Skeletal muscle satellite cell (primary cell): ENCODE results near the gene PLAGL1.

ENCODE experiments used
- H3K27me3 ChIP-seq: 2 replicates; pipeline ENCODE4 v1.7.0; 2013; ENCODE audit warnings: low read length; ENCODE audit not compliant: control insufficient read depth, insufficient read depth
- H3K36me3 ChIP-seq: 2 replicates; pipeline ENCODE4 v1.7.0; 2013; ENCODE audit warnings: mild to moderate bottlenecking, control low read depth, low read length; ENCODE audit not compliant: insufficient read depth
- H3K4me1 ChIP-seq: 2 replicates; pipeline ENCODE4 v1.7.0; 2013; ENCODE audit warnings: low read length; ENCODE audit not compliant: control insufficient read depth, insufficient read depth
- H3K4me2 ChIP-seq: 2 replicates; pipeline ENCODE4 v1.7.0; 2013; ENCODE audit warnings: mild to moderate bottlenecking, low read length
- H3K4me3 ChIP-seq: 2 replicates; pipeline ENCODE4 v1.7.0; 2013; ENCODE audit warnings: low read length
- H3K9ac ChIP-seq: 2 replicates; pipeline ENCODE4 v1.7.0; 2013; ENCODE audit warnings: mild to moderate bottlenecking, low read depth, low read length, moderate library complexity
- H3K9me3 ChIP-seq: replicated peaks from 2 replicates; pipeline ENCODE4 v1.7.0; 2013; ENCODE audit warnings: mild to moderate bottlenecking, control low read depth, low read length

The PLAGL1 gene

DNA sequence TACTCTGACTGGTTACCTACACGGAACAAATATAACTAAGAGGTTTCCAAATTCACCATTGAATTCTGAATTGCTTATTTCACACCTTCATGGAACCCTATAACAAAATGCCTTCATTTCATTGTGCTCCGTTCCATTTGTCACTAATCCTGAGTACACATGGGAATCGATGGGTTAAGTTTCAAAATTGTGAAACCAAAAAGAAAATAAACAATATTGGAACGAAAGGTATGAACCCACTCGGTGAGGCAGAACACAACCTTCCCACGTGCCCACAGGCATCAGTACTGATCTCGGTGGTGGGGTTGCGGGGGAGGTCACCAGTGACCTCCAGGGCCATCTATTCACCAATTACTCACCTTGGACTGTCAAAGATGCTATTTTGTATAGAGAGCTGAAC is 34.0 kb downstream of the PLAGL1 start:
- Histone ChIP-seq H3K4me2 (no peak overlapping the region), H3K36me3 (no peaks in the 10 kb centered on the region), H3K4me1 (no peaks in the 10 kb centered on the region), H3K27me3 (no peaks in the 10 kb centered on the region), H3K4me3 (no peak overlapping the region), H3K9ac (no peak overlapping the region), H3K9me3 (no peaks in the 10 kb centered on the region)

DNA sequence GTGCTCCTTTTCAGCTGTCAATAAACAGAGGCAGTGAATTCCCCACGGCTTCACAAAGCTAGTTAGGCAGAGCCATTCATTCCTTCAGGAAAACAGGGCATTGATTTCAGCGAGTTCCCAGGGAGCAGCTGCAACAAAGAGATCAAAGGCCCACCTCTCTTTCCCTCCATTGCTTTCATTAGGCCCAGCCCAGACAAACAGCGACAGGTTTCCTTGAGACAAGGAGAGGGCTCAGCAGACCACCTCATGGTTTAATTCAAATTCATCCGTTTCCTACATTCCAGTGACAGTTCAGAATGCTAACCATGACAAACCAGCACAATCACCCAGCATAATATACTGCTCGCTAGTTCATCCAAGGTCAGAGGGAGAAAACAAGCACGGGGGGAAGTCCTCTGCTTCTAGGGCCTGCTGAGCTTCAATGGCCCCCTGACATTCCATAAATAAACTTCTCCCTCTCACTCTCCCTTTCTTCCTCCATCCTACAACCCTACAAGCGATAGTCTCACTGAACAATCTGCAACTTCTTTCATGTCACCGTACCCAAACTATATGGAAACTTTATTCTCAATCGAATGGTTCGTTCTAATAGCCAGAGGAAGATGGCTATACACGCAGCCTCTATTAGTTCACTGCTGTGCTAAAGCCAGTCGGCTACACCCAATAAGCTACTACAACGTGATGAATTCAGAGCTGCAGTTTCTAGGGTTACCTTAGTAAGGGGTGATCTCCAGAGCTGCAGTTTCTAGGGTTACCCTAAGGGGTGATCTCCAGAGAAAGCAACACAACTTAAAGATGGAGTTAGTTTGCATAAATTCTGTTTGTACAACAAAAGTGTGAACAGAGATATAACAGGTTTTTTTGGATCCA is 34.7 kb downstream of the PLAGL1 start:
- Histone ChIP-seq H3K4me3 (no peak overlapping the region), H3K4me2 (no peak overlapping the region), H3K36me3 (no peaks in the 10 kb centered on the region), H3K27me3 (no peaks in the 10 kb centered on the region), H3K9ac (no peak overlapping the region), H3K9me3 (no peaks in the 10 kb centered on the region), H3K4me1 (no peaks in the 10 kb centered on the region)

DNA sequence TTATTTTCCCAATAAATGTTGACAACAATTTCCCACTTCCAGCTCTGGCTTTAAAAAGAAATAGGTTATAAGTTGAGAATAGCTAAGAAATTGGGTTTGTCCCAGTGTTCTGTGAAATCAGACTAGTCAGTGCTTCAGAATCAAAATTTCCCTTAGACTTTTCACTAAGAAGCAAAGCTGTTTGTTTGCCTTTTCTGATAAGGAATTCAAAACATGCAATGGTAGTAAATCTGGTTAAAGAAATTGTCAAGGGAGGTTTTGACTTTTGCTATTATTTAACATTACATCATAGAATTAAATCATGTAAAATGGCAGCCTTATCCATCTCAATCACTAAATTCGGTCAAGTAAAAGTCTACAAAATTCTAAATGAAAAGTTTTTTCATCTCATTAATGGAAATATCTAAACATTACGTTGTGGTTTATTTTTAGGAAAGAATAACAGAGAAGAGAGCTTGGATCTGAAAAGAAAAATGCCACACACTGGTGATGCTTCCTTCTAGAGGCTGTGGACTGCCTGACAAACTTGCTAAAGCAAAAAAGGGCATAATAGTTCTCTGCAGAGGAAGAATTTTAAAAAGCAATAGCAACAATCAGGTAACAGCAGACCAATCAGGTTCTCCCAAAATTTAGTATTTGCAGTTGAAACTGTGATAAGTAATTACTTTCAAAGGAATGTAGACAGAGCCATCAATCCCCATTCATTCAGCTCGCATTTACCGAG is 36.4 kb downstream of the PLAGL1 start:
- Histone ChIP-seq H3K36me3 (no peaks in the 10 kb centered on the region), H3K4me2 (no peak overlapping the region), H3K9ac (no peak overlapping the region), H3K4me1 (no peaks in the 10 kb centered on the region), H3K4me3 (no peak overlapping the region), H3K27me3 (no peaks in the 10 kb centered on the region), H3K9me3 (no peaks in the 10 kb centered on the region)

DNA sequence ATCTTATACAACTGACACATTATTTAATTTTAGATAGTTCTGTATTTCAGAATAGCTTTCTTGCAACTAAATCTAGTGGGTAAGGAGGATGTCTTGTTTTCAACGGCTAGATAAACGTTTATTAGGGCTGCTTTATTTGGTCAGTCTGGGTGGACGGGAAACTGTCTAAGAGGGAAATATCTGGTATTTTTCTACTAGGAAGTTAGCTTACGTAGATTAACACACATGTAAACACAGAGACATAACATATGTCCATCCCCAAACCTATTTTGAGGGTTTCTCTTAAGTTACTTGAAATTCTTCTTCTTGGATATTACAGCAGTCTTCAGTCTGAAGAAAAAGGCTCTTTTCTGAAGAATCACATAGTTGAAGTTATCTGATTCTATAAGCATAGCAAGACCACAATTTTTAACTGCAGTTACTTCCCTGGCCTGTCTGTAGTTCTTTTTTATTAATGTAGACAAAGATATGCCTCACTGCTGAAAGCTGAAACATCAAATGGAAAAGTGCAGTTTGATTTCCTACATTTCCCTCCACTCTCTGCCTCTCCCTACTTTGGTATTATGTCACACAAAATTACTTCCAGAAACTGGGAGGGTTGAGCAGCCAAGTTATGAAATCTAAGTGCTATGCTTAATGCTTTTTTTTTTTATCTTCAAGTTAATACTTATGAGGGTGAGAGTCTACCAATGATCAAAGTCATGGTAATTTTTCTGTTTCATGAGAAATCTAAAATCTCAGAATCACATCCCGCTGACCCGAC is 37.4 kb downstream of the PLAGL1 start:
- Histone ChIP-seq H3K4me2 (no peak overlapping the region), H3K4me3 (no peak overlapping the region)

DNA sequence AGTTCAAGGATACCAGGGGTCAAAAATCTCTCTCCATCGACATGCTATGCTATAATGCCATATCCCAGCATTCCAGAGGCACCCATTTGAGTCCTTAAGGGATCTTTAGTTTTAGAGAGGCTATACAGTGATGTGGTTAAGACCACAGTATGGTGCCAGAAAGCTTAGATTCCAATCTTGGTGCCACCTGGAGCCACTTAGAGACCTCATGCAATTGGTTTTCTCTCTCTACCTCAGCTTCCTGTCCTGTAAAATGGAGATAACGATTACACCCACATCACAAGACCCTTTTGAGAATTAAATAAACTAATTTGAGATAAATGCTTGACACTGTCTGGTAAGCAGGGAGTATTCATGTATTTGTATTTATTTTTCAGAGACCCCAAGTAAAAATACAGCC is 39.0 kb downstream of the PLAGL1 start:
- H3K9me3 ChIP-seq: no peaks in the 10 kb centered on the region
- no peak overlapping the region for H3K9ac ChIP-seq
- no peaks in the 10 kb centered on the region for H3K27me3 ChIP-seq
- no peak overlapping the region for H3K4me3 ChIP-seq
- peaks cover 5% of the 10 kb centered on the region for H3K36me3 ChIP-seq
- H3K4me1 ChIP-seq: peaks cover 10% of the 10 kb centered on the region
- no peak overlapping the region for H3K4me2 ChIP-seq

More for the DNA sequence above, 37.4 kb downstream of the PLAGL1 start:
- no peaks in the 10 kb centered on the region for H3K9me3 ChIP-seq
- H3K27me3 ChIP-seq: no peaks in the 10 kb centered on the region
- peaks cover 6% of the 10 kb centered on the region for H3K4me1 ChIP-seq
- H3K36me3 ChIP-seq: no peaks in the 10 kb centered on the region
- H3K9ac ChIP-seq: no peak overlapping the region

DNA sequence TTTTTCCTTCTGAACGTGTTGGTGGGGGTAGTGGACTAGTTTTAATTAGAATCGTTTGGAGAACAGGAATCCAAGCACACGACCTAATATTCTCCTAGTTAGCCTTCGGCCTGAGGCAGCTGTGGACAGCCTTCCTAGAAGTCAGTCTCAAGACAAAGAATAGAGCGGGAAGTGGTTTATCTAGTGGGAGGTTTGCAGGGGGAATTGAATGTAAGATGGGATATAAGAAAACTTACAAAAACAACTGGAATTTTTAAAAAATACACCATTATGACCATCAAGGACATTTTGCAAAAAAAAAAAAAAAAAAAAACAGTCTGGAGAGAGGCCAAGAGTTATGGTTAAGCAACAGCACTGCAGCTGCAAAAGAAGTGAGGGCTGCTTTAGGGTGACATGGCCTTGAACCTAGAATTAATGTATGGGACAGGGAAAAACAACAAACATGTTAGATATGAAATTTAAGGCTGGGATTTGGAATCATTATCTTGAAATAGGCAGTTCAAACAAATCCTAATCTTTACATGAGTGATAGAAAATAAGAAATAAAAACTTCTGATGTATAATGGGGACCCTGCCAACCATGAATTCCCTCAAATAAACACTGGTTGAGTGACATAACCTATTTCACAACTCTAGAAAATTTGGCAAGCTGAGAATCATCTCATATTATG is 40.2 kb downstream of the PLAGL1 start:
- no peak overlapping the region for H3K4me2 ChIP-seq
- H3K4me1 ChIP-seq: peaks cover 10% of the 10 kb centered on the region
- no peak overlapping the region for H3K4me3 ChIP-seq
- peaks cover 5% of the 10 kb centered on the region for H3K36me3 ChIP-seq
- no peak overlapping the region for H3K9ac ChIP-seq
- no peaks in the 10 kb centered on the region for H3K27me3 ChIP-seq
- H3K9me3 ChIP-seq: no peaks in the 10 kb centered on the region

DNA sequence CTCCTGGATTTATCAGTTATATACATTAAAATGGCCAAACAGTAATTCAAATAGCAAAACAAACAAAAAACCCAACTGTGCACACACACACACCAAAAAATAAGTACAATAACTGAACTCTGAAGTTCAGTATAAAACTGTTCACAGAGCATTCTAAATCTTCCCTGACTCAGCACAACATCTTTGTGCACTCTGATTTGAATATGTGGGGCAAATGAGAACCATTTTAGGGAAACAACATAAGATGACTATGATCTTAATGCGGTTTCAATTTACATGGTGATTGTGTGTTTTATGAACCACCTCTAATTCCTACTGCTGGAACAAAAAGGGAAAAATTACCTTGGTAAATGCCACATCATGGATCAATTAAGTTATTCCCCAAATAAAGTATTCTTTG is 41.7 kb downstream of the PLAGL1 start:
- Histone ChIP-seq H3K27me3 (no peaks in the 10 kb centered on the region), H3K4me1 (peaks cover 10% of the 10 kb centered on the region), H3K9me3 (no peaks in the 10 kb centered on the region), H3K4me2 (no peak overlapping the region), H3K4me3 (no peak overlapping the region), H3K9ac (no peak overlapping the region), H3K36me3 (peaks cover 5% of the 10 kb centered on the region)

DNA sequence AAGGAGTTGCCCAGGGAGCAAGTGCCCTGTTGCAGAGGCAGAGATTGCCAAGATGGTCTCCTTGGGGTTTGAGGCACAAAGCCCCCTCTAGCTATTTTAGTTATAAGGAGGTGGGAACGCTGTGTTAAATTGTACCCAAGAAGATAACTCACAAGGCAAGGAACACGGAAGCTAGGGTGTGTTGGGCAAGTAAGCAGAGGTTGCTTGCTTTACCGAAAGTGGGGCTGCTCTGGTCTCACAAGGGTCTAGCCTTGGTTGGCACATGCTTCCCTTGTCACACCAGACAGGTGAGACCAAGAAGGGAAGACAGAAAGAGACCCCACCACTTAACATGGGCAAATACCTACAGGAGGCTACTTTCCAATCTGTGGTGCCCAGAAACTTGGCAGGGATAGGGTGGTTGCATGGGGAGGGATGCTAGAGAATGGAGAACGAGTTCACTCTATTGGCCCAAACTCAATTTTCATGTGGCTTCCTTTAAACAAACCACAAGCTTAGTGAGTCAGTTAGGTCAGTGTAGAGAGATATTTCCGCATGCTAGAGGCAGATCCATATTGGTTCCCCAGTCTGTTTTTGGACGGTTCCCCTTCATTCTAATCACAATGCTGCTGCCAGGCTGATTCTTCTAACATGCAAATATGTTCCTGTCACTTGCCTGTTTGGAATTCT is 42.4 kb downstream of the PLAGL1 start:
- H3K9me3 ChIP-seq: no peaks in the 10 kb centered on the region
- H3K9ac ChIP-seq: no peak overlapping the region
- peaks cover 10% of the 10 kb centered on the region for H3K4me1 ChIP-seq
- peaks cover 5% of the 10 kb centered on the region for H3K27me3 ChIP-seq
- no peak overlapping the region for H3K4me3 ChIP-seq
- H3K36me3 ChIP-seq: peaks cover 5% of the 10 kb centered on the region
- no peak overlapping the region for H3K4me2 ChIP-seq

DNA sequence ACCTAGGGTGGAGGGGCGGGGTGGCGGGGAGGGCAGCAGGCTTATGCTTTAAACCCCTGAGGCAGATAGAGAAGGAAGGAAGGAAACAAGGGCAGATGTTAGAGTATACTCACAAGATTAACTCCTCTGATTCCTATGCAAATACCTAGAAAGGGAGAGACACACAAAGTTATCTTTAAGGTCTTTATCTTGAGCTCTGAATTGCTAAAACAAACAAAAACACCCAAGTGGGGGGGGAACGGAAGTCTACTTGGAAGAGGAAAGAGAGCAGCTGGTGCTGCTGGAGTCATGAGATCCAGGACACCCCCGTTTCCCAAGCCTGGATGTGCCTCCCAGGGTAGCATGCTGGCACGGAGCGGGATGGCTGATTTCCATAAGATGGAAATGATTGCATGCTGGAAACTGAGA is 43.4 kb downstream of the PLAGL1 start:
- no peak overlapping the region for H3K9ac ChIP-seq
- no peak overlapping the region for H3K4me3 ChIP-seq
- peaks cover 13% of the 10 kb centered on the region for H3K27me3 ChIP-seq
- peaks cover 5% of the 10 kb centered on the region for H3K36me3 ChIP-seq
- H3K4me1 ChIP-seq: peaks cover 10% of the 10 kb centered on the region
- H3K4me2 ChIP-seq: no peak overlapping the region
- H3K9me3 ChIP-seq: no peaks in the 10 kb centered on the region

DNA sequence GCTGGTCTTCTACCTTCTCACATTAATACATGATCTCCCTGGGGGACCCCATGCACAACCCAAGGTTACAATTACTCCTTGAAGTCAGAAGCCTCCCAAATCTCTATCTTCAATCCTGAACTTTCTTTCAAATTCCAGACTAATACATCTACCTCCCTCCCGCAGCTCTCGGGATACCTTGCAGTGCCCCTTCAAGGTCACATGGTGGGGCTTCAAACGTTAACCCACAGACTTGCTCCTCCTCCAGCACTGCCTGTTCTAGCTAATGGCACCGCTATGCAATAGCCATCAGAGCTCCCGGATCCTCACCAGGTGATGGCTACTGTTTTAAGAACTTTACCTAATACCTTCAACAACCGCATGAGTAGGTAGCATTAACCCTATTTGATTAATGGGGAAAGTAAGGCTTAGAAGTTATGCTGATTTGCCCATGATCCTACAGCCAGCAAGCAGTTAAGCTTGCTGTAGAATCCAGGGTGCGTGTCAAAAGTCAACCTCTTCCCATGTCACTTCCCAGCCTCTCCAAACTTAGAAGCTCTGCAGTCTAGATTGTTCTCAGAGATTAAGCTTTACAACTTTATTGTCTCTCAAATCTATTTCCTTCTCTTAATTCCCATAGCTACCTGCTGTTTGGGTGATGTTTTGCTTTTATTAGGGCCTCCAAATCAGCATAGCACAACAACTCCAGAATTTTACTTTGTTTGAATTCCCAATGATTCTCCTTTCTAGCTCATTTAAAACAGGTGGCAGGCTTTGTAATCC is 44.7 kb downstream of the PLAGL1 start:
- Histone ChIP-seq H3K36me3 (peaks cover 5% of the 10 kb centered on the region), H3K9me3 (no peaks in the 10 kb centered on the region), H3K4me1 (peaks cover 10% of the 10 kb centered on the region), H3K9ac (no peak overlapping the region), H3K27me3 (peaks cover 14% of the 10 kb centered on the region), H3K4me2 (no peak overlapping the region), H3K4me3 (no peak overlapping the region)
